Sciatic nerve (tissue), 2 donors: ENCODE measurements around the gene GNB5. TPM values are rescaled to one million over a fixed set of nuclear protein-coding genes. Genes with fewer than 3 reads are reported as not detected.
"Not testable (repeated sequence)": the region's sequence is repeated elsewhere in the genome, so short reads cannot be mapped to it uniquely, and the experiment has no call there.

Experiments used
- ATAC-seq: fragments of 200-7000 bp; cut with Tn5 transposase; one replicate; pipeline ENCODE4 v1.9.1; 2020; ENCODE audit warnings: mild to moderate bottlenecking, moderate library complexity
- DNase-seq: peaks from one replicate; pipeline ENCODE4 v3.0.0-alpha.2; 2020; ENCODE audit warnings: low spot score
- intact Hi-C: fragments of 100-400 bp; cut with DNase I; formaldehyde crosslinking; loops from one replicate; pipeline ENCODE4 v1.14.2; 2022
- total RNA-seq: library from RNA; stranded (reverse); fragmentation: NEBNext Ultra II Directional; extraction: Animal tissue kit (Norgen Biotek cat#: 25700); gene quantifications from one replicate; pipeline ENCODE4 v1.2.1, GENCODE V29; 2021
- donor health status: DM: no; HTN: no; CAD: no.
- donor health status: DM: no; HTN: no; CAD: no.

The GNB5 gene
- total RNA-seq, 1 donor from 2014 or later = 12.8 TPM

- ATAC-seq = peak; percentile 40
- intact Hi-C loops = no loop called here
- no peak for DNase-seq
Measured at GRCh38 chr15:52103217-52104207, 87.7 kb downstream of the GNB5 start.

- ATAC-seq (no peak), DNase-seq (no peak)
- intact Hi-C loops = no loop called here
Measured at GRCh38 chr15:52102463-52102862, 88.7 kb downstream of the GNB5 start.

- intact Hi-C loops = no loop called here
- no peak for ATAC-seq
- no peak for DNase-seq
Measured at GRCh38 chr15:52101542-52102323, 89.5 kb downstream of the GNB5 start.

- peak; percentile 90 for DNase-seq
Measured at GRCh38 chr15:52100807-52101442, 90.3 kb downstream of the GNB5 start.

GRCh38 chr15:52099651-52100272 is 91.4 kb downstream of the GNB5 start:
- DNase-seq (no peak), ATAC-seq (no peak)
- intact Hi-C loops = no loop called here

More at GRCh38 chr15:52100807-52101442, 90.3 kb downstream of the GNB5 start:
- intact Hi-C loops = no loop called here
- ATAC-seq = no peak

- ATAC-seq = no peak
- intact Hi-C loops = no loop called here
- no peak for DNase-seq
Measured at GRCh38 chr15:52098323-52098722, 92.9 kb downstream of the GNB5 start.

- ATAC-seq (no peak), DNase-seq (no peak)
- intact Hi-C loops = no loop called here
Measured at GRCh38 chr15:52097180-52097579, 94.0 kb downstream of the GNB5 start.

- intact Hi-C loops, ATAC-seq, DNase-seq: not testable (repeated sequence)
Measured at GRCh38 chr15:52096536-52096935, 94.7 kb downstream of the GNB5 start.

GRCh38 chr15:52095597-52096262 is 95.5 kb downstream of the GNB5 start:
- intact Hi-C loops = no loop called here
- peak; percentile 72 for ATAC-seq

GRCh38 chr15:52094811-52095584 is 96.2 kb downstream of the GNB5 start:
- intact Hi-C loops = no loop called here
- ATAC-seq (peak; percentile 44), DNase-seq (no peak)

More at GRCh38 chr15:52095597-52096262, 95.5 kb downstream of the GNB5 start:
- DNase-seq = no peak

- DNase-seq = no peak
- peak; percentile 68 for ATAC-seq
- intact Hi-C loops = no loop called here
Measured at GRCh38 chr15:52093539-52094510, 97.4 kb downstream of the GNB5 start.

- DNase-seq (no peak), ATAC-seq (no peak)
- intact Hi-C loops = no loop called here
Measured at GRCh38 chr15:52093167-52093538, 98.0 kb downstream of the GNB5 start.

- no peak for ATAC-seq
Measured at GRCh38 chr15:52090193-52090592, 101.0 kb downstream of the GNB5 start.

GRCh38 chr15:52086011-52086786 is 105.0 kb downstream of the GNB5 start:
- intact Hi-C loops = loop anchor here (10.0 kb wide), 1 partner anchor 121 kb away; no protein-coding TSS in a partner anchor
- ATAC-seq (no peak), DNase-seq (no peak)

More at GRCh38 chr15:52090193-52090592, 101.0 kb downstream of the GNB5 start:
- intact Hi-C loops = no loop called here
- DNase-seq = no peak

GRCh38 chr15:52085299-52085698 is 105.9 kb downstream of the GNB5 start:
- ATAC-seq (no peak), DNase-seq (no peak)
- intact Hi-C loops = loop anchor here (10.0 kb wide), 1 partner anchor 120 kb away; no protein-coding TSS in a partner anchor

GRCh38 chr15:52083603-52084002 is 107.6 kb downstream of the GNB5 start:
- intact Hi-C loops = loop anchor here (10.0 kb wide), 1 partner anchor 119 kb away; no protein-coding TSS in a partner anchor
- ATAC-seq = no peak
- no peak for DNase-seq
